ENCODE measurements around the gene CACNB4. TPM values are rescaled to one million over a fixed set of nuclear protein-coding genes. Genes with fewer than 3 reads are reported as not detected.

Gene CACNB4
- total RNA-seq, 2 donors from 2014 or later = 0.93 to 0.95 TPM

GRCh38 chr2:151786077-151786476 lies 312.8 kb downstream of the CACNB4 start:
- no peaks in the 10 kb centered on the region for H3K27me3 Mint-ChIP-seq (ENCODE audit: insufficient read depth)
- Histone ChIP-seq H3K36me3 (ENCODE audit: control insufficient read depth, insufficient read depth, low read length) (peaks cover 29% of the 10 kb centered on the region), H3K9me3 (ENCODE audit: control insufficient read depth, low read length) (no peaks in the 10 kb centered on the region), H3K27ac (ENCODE audit: low read depth, low read length) (no peak overlapping the region), H3K4me1 (ENCODE audit: control insufficient read depth, insufficient read depth, low read length) (no peaks in the 10 kb centered on the region), H3K27me3 (ENCODE audit: control insufficient read depth, insufficient read depth, low read length, poor library complexity, severe bottlenecking) (no peaks in the 10 kb centered on the region), H3K9ac (ENCODE audit: extremely low read depth, low read length, poor library complexity, severe bottlenecking) (no peak overlapping the region), H3K4me3 (ENCODE audit: low read length) (no peak overlapping the region)
- no peak for DNase-seq
- H3K9me3 Mint-ChIP-seq = no peaks in the 10 kb centered on the region
- peaks cover 2% of the 10 kb centered on the region for H3K4me1 Mint-ChIP-seq
- peaks cover 49% of the 10 kb centered on the region for H3K36me3 Mint-ChIP-seq (ENCODE audit: low read depth)
- WGBS, 2 experiments (ENCODE audit: insufficient coverage in 1 of 2, insufficient read length in 1 of 2) = 84 to 90% methylated on average over 3 to 5 of the region's 5 CpGs
- H3K27ac Mint-ChIP-seq = no peak overlapping the region
- TF ChIP-seq CTCF (conservative IDR thresholded peaks at IDR 0.05) = no peak
- H3K4me3 Mint-ChIP-seq = no peak overlapping the region

GRCh38 chr2:151783133-151783520 lies 315.7 kb downstream of the CACNB4 start:
- Histone ChIP-seq H3K36me3 (ENCODE audit: control insufficient read depth, insufficient read depth, low read length) (peaks cover 35% of the 10 kb centered on the region), H3K4me3 (ENCODE audit: low read length) (no peak overlapping the region), H3K4me1 (ENCODE audit: control insufficient read depth, insufficient read depth, low read length) (no peaks in the 10 kb centered on the region), H3K9ac (ENCODE audit: extremely low read depth, low read length, poor library complexity, severe bottlenecking) (no peak overlapping the region), H3K9me3 (ENCODE audit: control insufficient read depth, low read length) (peaks cover 11% of the 10 kb centered on the region), H3K27me3 (ENCODE audit: control insufficient read depth, insufficient read depth, low read length, poor library complexity, severe bottlenecking) (no peaks in the 10 kb centered on the region), H3K27ac (ENCODE audit: low read depth, low read length) (no peak overlapping the region)
- Mint-ChIP-seq H3K9me3 (peaks cover 16% of the 10 kb centered on the region), H3K4me1 (no peaks in the 10 kb centered on the region), H3K4me3 (no peak overlapping the region), H3K36me3 (ENCODE audit: low read depth) (peaks cover 61% of the 10 kb centered on the region), H3K27ac (no peak overlapping the region), H3K27me3 (ENCODE audit: insufficient read depth) (no peaks in the 10 kb centered on the region)
- no peak for TF ChIP-seq CTCF (conservative IDR thresholded peaks at IDR 0.05)
- WGBS, 2 experiments (ENCODE audit: insufficient coverage in 1 of 2, insufficient read length in 1 of 2) = 83 to 95% methylated on average over 1 to 2 of the region's 2 CpGs
- no peak for DNase-seq

Other genes starting within 250 kb of the CACNB4 start
- gene STAM2, start 76.7 kb upstream of the CACNB4 start, total RNA-seq = 10 to 100 TPM; 21.5 to 30.9 TPM
- 10 to 100 TPM; 49.4 to 51.8 TPM for gene FMNL2, start 236.1 kb upstream of the CACNB4 start, total RNA-seq

All from endodermal cell (in vitro differentiated cells).